Thoracic aorta (tissue), 2 donors: ENCODE data around the gene INPP4B. TPM values are rescaled to one million over a fixed set of nuclear protein-coding genes. Genes with fewer than 3 reads are reported as not detected.

Experiments used
- ATAC-seq: fragments of 150-250 bp; one replicate; pipeline ENCODE4 v1.8.0; 2017; ENCODE audit warnings: low read depth; ENCODE audit not compliant: insufficient number of reproducible peaks, low FRiP score
- DNase-seq: peaks from one replicate; pipeline ENCODE4 v3.0.0-alpha.2; 2020; ENCODE audit warnings: low spot score
- H3K27ac ChIP-seq, 2 donors: fragments of 200-600 bp; sonication (generic); 1 replicate in 1 of 2; 2 replicates in 1 of 2; pipeline ENCODE4 v1.5.1; 2016; ENCODE audit warnings: mild to moderate bottlenecking in 2 of 2, moderate library complexity in 2 of 2
- H3K27me3 ChIP-seq: fragments of 200-600 bp; sonication (generic); replicated peaks from 2 replicates; pipeline ENCODE4 v1.6.0; 2016; ENCODE audit warnings: mild to moderate bottlenecking; ENCODE audit not compliant: insufficient read depth
- H3K36me3 ChIP-seq: fragments of 200-600 bp; sonication (generic); one replicate; pipeline ENCODE4 v1.5.1; 2016
- H3K4me1 ChIP-seq, 2 donors: fragments of 200-600 bp; sonication (generic); 1 replicate in 1 of 2; 2 replicates in 1 of 2; pipeline versions ENCODE4 v1.5.1 to v1.6.0; 2016; ENCODE audit warnings: low read depth in 2 of 2, mild to moderate bottlenecking in 1 of 2; ENCODE audit not compliant: control insufficient read depth in 1 of 2
- H3K4me3 ChIP-seq: fragments of 200-600 bp; sonication (generic); 2 replicates; pipeline ENCODE4 v1.5.1; 2016; ENCODE audit warnings: mild to moderate bottlenecking
- H3K9me3 ChIP-seq: fragments of 200-600 bp; sonication (generic); 2 replicates; pipeline ENCODE4 v1.5.1; 2016
- total RNA-seq, 2 donors: library from RNA; depleted of rRNA; stranded (reverse); fragments of >200 nt; gene quantifications; one replicate each; pipeline versions ENCODE4 v1.1.0 to v1.2.3, GENCODE V29; 2016
- TF ChIP-seq, protein P1 (sequence below): fragments of 200-600 bp; sonication (generic); IDR thresholded peaks from one replicate; pipeline ENCODE4 v1.5.1; 2019; ENCODE audit warnings: antibody characterized with exemption

INPP4B gene
- total RNA-seq, 2 donors from 2014 or later = 21.1 to 30.4 TPM

DNA sequence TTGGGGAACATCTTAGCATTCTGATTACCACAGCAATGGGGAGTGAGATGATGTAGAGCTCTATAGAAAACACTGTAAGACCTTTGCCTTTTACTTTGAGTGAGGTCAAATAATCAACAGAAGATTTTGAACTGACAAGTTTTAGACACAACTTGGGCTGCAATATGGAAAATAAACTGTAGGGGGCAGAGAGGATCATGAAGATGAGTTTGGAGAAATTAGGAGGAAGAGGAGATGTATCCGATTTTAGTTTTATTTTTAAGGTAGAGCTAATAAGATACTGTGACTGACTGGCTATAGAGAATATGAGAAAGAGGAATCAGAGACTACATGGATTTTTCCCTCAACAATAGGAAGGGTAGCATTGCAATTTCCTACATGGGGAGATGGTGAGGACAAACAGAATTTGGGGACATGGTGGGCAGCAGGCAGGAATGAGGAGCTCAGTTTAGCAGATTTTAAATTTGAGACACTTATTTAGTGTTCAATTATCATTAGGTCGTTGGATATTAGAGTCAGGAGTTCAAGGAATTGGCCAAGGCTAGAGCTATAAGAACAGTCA, 563.1 kb downstream of the INPP4B start:
- TF ChIP-seq, protein P1, sequence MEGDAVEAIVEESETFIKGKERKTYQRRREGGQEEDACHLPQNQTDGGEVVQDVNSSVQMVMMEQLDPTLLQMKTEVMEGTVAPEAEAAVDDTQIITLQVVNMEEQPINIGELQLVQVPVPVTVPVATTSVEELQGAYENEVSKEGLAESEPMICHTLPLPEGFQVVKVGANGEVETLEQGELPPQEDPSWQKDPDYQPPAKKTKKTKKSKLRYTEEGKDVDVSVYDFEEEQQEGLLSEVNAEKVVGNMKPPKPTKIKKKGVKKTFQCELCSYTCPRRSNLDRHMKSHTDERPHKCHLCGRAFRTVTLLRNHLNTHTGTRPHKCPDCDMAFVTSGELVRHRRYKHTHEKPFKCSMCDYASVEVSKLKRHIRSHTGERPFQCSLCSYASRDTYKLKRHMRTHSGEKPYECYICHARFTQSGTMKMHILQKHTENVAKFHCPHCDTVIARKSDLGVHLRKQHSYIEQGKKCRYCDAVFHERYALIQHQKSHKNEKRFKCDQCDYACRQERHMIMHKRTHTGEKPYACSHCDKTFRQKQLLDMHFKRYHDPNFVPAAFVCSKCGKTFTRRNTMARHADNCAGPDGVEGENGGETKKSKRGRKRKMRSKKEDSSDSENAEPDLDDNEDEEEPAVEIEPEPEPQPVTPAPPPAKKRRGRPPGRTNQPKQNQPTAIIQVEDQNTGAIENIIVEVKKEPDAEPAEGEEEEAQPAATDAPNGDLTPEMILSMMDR = peak; percentile 40
- H3K9me3 ChIP-seq = no peaks in the 10 kb centered on the region
- no peak overlapping the region for H3K27ac ChIP-seq
- DNase-seq = no peak
- H3K27me3 ChIP-seq = no peaks in the 10 kb centered on the region
- no peaks in the 10 kb centered on the region for H3K36me3 ChIP-seq
- no peaks in the 10 kb centered on the region for H3K4me1 ChIP-seq
- H3K4me3 ChIP-seq = no peak overlapping the region
- no peak for ATAC-seq

DNA sequence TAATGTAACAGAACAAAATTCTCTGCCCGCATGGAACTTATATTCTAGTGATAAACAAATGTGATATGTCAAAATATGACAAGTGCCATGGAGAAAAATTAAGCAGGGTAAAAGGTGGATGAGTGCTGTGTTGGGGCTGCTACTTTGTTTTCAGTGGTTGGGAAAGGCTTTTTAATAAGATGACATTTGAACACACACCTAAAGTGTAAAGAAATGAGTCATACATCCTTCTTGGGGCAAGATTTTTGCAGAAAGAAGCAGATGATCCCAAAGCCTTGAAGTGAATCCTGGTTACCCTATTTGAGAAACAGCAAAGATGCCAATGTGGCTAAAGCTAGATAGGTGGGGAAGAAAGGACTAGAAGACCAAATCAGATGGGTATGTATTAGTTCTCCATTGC, 564.1 kb downstream of the INPP4B start:
- TF ChIP-seq, protein P1 = no peak
- H3K27me3 ChIP-seq = no peaks in the 10 kb centered on the region
- no peaks in the 10 kb centered on the region for H3K9me3 ChIP-seq
- ATAC-seq = no peak
- no peaks in the 10 kb centered on the region for H3K4me1 ChIP-seq
- no peak overlapping the region for H3K27ac ChIP-seq
- no peaks in the 10 kb centered on the region for H3K36me3 ChIP-seq
- DNase-seq = no peak
- no peak overlapping the region for H3K4me3 ChIP-seq

DNA sequence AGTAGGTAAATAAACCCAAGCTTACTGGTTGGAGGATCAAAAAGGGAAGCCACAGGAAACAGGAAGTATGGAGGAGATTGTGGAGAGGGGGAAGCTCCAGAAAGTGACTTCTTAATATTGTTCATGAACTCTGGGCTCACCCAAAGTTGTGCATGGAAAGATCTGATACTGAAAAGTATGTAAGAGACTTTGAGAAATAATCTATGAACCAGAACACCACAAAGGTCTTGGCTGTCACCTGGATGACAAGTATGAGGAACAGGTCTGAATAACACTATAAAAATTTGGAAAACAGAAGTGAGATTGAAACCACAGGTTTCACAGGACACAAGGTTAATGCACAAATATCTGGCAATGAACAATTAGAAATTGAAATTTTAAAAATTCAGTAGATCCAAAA, 567.4 kb downstream of the INPP4B start:
- ATAC-seq = no peak
- TF ChIP-seq, protein P1 = no peak
- Histone ChIP-seq H3K9me3 (no peaks in the 10 kb centered on the region), H3K27me3 (no peaks in the 10 kb centered on the region), H3K27ac (no peak overlapping the region), H3K4me1 (no peaks in the 10 kb centered on the region), H3K36me3 (no peaks in the 10 kb centered on the region), H3K4me3 (no peak overlapping the region)
- no peak for DNase-seq

DNA sequence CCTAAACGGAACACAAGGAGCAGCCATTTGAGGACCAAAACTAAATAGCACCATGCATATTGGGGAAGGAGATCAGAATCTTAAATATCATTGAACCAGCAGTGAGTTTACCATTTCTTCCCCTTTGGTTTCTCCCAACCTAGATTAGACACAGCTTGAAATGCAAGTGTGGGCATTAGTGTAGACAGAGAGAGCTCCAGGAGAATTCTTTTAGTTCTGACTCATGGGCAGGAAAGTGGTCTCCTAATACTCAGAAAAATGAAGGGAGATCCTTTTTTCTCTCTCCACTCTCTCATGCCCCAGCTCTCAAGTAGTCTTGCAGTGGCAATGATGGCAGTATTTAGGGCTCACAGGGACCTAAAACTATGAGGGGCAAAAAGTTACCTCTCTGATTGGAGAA, 567.9 kb downstream of the INPP4B start:
- Histone ChIP-seq H3K27ac (no peak overlapping the region), H3K9me3 (no peaks in the 10 kb centered on the region), H3K27me3 (no peaks in the 10 kb centered on the region), H3K4me3 (no peak overlapping the region), H3K36me3 (no peaks in the 10 kb centered on the region), H3K4me1 (no peaks in the 10 kb centered on the region)
- TF ChIP-seq, protein P1 = no peak
- DNase-seq = no peak
- ATAC-seq = no peak

DNA sequence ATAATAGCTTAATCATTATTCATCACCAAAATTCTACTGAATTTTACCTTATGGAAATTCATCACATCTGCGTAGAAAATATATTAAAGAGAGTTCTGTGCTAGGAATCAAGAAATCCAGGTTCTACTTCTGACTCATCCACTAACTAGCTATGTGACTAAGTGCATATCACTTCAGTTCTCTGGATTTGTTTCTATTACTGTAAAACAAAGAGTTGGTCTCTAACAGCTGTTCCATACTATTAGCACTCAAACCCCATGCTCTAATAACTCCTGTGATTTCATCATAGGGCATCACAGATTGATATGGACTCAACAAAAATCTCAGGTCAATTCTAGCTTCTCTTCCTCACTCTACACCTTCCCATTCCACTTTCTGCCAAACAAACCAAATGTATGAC, 572.0 kb downstream of the INPP4B start:
- H3K27me3 ChIP-seq = no peaks in the 10 kb centered on the region
- no peaks in the 10 kb centered on the region for H3K4me1 ChIP-seq
- no peaks in the 10 kb centered on the region for H3K9me3 ChIP-seq
- no peaks in the 10 kb centered on the region for H3K36me3 ChIP-seq
- ATAC-seq (no peak), DNase-seq (no peak)
- H3K27ac ChIP-seq = no peak overlapping the region
- H3K4me3 ChIP-seq = no peak overlapping the region
- TF ChIP-seq, protein P1 = no peak
